Right atrium auricular region (tissue), 2 donors: ENCODE measurements around the gene FAHD1. TPM values are rescaled to one million over a fixed set of nuclear protein-coding genes. Genes with fewer than 3 reads are reported as not detected.

Experiments used
- DNase-seq: peaks from one replicate; pipeline ENCODE4 v3.0.0-alpha.2; 2019; ENCODE audit warnings: low spot score
- H3K27ac ChIP-seq, 2 donors: fragments of 200-600 bp; sonication (generic); 1 replicate in 1 of 2; 2 replicates in 1 of 2; pipeline ENCODE4 v1.5.1; 2016 to 2019
- H3K27me3 ChIP-seq, 2 donors: fragments of 200-600 bp; sonication (generic); one replicate each; pipeline versions ENCODE4 v1.5.1 to v1.6.0; 2017 to 2019
- H3K36me3 ChIP-seq: fragments of 200-600 bp; sonication (generic); one replicate; pipeline ENCODE4 v1.5.1; 2016
- H3K4me1 ChIP-seq, 2 donors: fragments of 200-600 bp; sonication (generic); one replicate each; pipeline versions ENCODE4 v1.5.1 to v1.6.0; 2017 to 2019
- H3K4me3 ChIP-seq, 2 donors: fragments of 200-600 bp; sonication (generic); 1 replicate in 1 of 2; 2 replicates in 1 of 2; pipeline ENCODE4 v1.5.1; 2017 to 2019; ENCODE audit warnings: mild to moderate bottlenecking in 1 of 2, moderate library complexity in 1 of 2
- H3K9me3 ChIP-seq, 2 donors: fragments of 200-600 bp; sonication (generic); one replicate each; pipeline ENCODE4 v1.5.1; 2019
- total RNA-seq, 2 donors: library from RNA; depleted of rRNA; stranded (reverse); fragments of >200 nt; gene quantifications; one replicate each; pipeline ENCODE4 v1.1.0, GENCODE V29; 2016
- TF ChIP-seq, protein P1 (sequence below), 2 donors: fragments of 200-600 bp; sonication (generic); IDR thresholded peaks; one replicate each; pipeline ENCODE4 v1.5.1; 2019; ENCODE audit warnings: antibody characterized with exemption in 2 of 2

Gene FAHD1
- total RNA-seq, 2 donors from 2014 or later = 35.8 to 59.3 TPM

DNA sequence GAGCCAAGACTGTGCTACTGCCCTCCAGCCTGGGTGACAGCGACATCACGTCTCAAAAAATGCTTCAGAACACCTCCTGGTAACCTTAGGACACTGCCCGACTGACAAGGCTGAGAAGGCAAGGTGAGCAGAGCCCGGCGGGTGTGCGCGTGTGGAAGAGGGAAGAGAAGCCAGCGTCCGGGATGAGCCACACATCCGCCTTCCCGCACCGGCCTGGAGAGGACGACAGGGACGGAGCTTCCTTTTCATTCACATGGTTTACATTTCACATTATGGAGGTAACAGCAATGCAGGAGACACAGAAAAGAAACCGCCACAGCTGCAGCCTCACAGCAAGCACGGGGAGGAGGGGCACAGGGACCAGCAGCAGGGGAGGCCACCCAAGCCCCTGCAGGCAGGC lies 16.9 kb upstream of the FAHD1 start:
- Histone ChIP-seq H3K4me3 (no peak overlapping the region), H3K27me3 (no peaks in the 10 kb centered on the region), H3K4me1 (peaks cover 0 to 9% of the 10 kb centered on the region in 2 donors), H3K36me3 (peaks cover 47% of the 10 kb centered on the region), H3K9me3 (no peaks in the 10 kb centered on the region), H3K27ac (no peak overlapping the region)
- DNase-seq = no peak
- TF ChIP-seq, protein P1, sequence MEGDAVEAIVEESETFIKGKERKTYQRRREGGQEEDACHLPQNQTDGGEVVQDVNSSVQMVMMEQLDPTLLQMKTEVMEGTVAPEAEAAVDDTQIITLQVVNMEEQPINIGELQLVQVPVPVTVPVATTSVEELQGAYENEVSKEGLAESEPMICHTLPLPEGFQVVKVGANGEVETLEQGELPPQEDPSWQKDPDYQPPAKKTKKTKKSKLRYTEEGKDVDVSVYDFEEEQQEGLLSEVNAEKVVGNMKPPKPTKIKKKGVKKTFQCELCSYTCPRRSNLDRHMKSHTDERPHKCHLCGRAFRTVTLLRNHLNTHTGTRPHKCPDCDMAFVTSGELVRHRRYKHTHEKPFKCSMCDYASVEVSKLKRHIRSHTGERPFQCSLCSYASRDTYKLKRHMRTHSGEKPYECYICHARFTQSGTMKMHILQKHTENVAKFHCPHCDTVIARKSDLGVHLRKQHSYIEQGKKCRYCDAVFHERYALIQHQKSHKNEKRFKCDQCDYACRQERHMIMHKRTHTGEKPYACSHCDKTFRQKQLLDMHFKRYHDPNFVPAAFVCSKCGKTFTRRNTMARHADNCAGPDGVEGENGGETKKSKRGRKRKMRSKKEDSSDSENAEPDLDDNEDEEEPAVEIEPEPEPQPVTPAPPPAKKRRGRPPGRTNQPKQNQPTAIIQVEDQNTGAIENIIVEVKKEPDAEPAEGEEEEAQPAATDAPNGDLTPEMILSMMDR (IDR thresholded peaks at IDR 0.05) = no peak

DNA sequence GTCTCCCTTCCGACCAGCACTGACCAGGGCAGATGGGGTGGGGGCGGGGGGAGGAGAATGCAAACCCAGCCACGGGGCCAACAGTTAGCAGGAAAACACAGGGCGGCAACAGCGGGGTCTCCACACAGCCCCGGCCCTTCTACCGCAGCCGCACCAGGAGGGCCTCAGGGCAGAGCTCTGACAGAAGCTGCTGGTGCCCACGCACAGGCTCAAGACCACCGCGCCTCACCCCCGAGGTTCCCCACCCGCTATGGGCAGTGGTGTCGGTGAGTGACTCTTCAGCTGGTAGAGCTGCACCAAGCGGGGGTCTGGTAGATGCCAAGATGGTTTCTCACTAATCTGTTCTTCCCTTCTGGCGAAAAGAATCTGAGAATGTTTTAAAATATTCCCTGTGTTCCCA lies 16.5 kb upstream of the FAHD1 start:
- H3K4me1 ChIP-seq = peaks cover 0 to 9% of the 10 kb centered on the region in 2 donors
- no peak for DNase-seq
- H3K4me3 ChIP-seq = no peak overlapping the region
- H3K27me3 ChIP-seq = no peaks in the 10 kb centered on the region
- no peaks in the 10 kb centered on the region for H3K9me3 ChIP-seq
- H3K27ac ChIP-seq = no peak overlapping the region
- TF ChIP-seq, protein P1 (IDR thresholded peaks at IDR 0.05) = no peak
- H3K36me3 ChIP-seq = peaks cover 51% of the 10 kb centered on the region

DNA sequence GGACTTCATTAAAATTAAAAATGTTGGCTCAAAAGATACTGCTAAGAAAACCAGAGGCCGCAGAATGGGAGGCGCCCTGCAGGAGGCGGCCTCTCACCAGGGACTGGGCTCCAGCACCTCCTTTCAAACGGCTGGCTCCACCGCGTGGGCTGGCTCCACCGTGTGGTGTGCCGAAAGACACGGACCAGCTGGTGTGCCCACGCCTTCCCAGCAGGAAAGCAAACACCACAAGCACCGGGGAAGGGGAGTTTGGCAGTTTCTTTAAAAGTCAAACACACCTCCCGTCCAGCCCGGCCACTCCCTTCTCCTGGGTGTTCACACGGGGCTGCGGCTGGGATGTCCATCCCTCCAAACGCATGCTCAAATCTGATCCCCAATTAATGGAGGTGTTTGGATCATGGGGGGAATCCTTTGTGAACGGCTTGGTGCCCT lies 14.3 kb upstream of the FAHD1 start:
- Histone ChIP-seq H3K4me1 (peaks cover 0 to 9% of the 10 kb centered on the region in 2 donors), H3K27me3 (no peaks in the 10 kb centered on the region), H3K9me3 (no peaks in the 10 kb centered on the region), H3K27ac (no peak overlapping the region), H3K36me3 (peaks cover 56% of the 10 kb centered on the region), H3K4me3 (no peak overlapping the region)
- peak; percentile 73 for DNase-seq
- TF ChIP-seq, protein P1 (IDR thresholded peaks at IDR 0.05) = peak in 1 of 2 donors; percentile 64

DNA sequence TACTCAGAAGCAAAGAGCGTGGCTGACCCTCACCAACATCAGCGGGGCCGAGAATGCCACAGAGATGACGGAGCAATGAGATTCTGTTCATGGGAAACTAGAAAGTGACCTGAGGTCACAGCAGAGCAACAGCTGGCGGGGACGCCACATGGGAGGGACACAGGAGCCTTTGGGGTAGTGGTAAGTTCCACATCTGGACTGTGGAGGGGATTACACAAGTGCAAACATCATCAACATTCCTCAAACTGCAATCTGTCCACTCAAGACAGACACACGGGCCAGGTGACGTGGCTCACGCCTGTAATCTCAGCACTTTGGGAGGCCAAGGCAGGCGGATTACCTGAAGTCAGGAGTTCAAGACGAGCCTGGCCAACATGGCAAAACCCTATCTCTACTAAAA lies 11.5 kb upstream of the FAHD1 start:
- Histone ChIP-seq H3K27me3 (no peaks in the 10 kb centered on the region), H3K36me3 (peaks cover 54% of the 10 kb centered on the region), H3K27ac (no peak overlapping the region), H3K4me3 (no peak overlapping the region), H3K4me1 (peaks cover 0 to 9% of the 10 kb centered on the region in 2 donors), H3K9me3 (no peaks in the 10 kb centered on the region)
- DNase-seq = no peak
- TF ChIP-seq, protein P1 (IDR thresholded peaks at IDR 0.05) = no peak

DNA sequence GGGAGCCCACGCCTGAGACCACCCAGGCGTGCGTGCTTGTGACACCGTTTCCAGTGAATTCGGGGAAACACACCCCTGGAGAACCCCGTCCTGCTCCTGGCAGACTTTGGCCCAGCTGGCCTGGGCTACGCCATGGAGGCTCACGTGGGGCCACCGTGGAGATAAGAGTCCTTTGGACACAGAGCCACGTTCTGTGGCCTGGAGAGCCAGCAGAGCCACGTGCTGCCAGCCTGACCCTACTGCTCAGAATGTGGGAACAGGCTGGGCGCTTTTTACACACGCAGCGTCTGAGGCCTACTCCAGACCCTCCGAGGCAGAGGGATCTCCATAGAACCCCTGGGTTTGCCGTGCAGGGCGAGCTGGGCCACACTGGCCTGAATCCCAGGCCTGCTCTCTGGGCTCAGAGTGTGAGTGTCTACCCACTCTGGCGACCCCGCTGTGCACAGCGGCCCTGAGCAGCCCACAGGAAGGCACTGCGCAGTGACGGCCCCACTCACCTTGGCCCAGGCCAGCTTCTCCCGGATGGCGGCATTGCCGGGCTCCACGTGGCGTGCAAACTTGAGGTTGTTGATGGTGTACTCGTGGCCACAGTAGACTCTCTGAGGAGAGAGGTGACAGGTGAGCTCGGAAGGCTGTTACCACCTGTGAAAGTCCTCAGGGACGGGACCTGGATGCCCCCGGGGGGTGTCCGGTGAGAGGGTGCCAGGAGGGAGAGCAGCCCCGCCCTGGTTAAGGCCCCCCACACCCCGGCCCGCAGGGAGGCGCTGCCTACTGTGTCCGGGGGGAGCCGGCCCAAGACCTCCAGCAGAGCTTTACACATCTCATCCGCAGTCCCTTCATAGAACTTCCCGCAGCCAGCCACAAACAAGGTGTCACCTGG lies 10.4 kb upstream of the FAHD1 start:
- H3K27ac ChIP-seq = no peak overlapping the region
- DNase-seq = no peak
- peaks cover 62% of the 10 kb centered on the region for H3K36me3 ChIP-seq
- no peak overlapping the region for H3K4me3 ChIP-seq
- peaks cover 0 to 9% of the 10 kb centered on the region in 2 donors for H3K4me1 ChIP-seq
- TF ChIP-seq, protein P1 (IDR thresholded peaks at IDR 0.05) = no peak
- no peaks in the 10 kb centered on the region for H3K9me3 ChIP-seq
- no peaks in the 10 kb centered on the region for H3K27me3 ChIP-seq
